Type B pancreatic cell (in vitro differentiated cells): ENCODE data around the gene RET. TPM values are rescaled to one million over a fixed set of nuclear protein-coding genes. Genes with fewer than 3 reads are reported as not detected.
A peak's percentile ranks its signal among the peaks of the same experiment; 100 is the strongest.

Experiments used
- DNase-seq: peaks from one replicate; pipeline ENCODE4 v3.0.0; 2021; ENCODE audit warnings: mixed read lengths; ENCODE audit not compliant: unreplicated experiment; ENCODE audit errors: extremely low spot score
- H3K27ac Mint-ChIP-seq: 2 replicates; pipeline ENCODE4 v1.8.0; 2021; ENCODE audit warnings: mild to moderate bottlenecking, mixed read lengths
- H3K27me3 Mint-ChIP-seq: 2 replicates; pipeline ENCODE4 v1.8.0; 2021; ENCODE audit warnings: mixed read lengths
- H3K36me3 Mint-ChIP-seq: 2 replicates; pipeline ENCODE4 v1.8.0; 2021; ENCODE audit warnings: mixed read lengths
- H3K4me1 Mint-ChIP-seq: one replicate; pipeline ENCODE4 v1.8.0; 2021; ENCODE audit warnings: mixed read lengths; ENCODE audit not compliant: unreplicated experiment
- H3K4me3 Mint-ChIP-seq: 2 replicates; pipeline ENCODE4 v1.8.0; 2021; ENCODE audit warnings: mild to moderate bottlenecking, mixed read lengths
- H3K9me3 Mint-ChIP-seq: 2 replicates; pipeline ENCODE4 v1.8.0; 2021; ENCODE audit warnings: mixed read lengths
- total RNA-seq: library from RNA; stranded (reverse); gene quantifications from 2 replicates; pipeline ENCODE4 v1.2.1, GENCODE V29; 2021; ENCODE audit warnings: low replicate concordance
- TF ChIP-seq, protein P1 (sequence below): fragments of 200-600 bp; sonication (generic); conservative IDR thresholded peaks from 2 replicates; pipeline ENCODE4 v1.5.0; 2021; ENCODE audit warnings: antibody characterized with exemption, mild to moderate bottlenecking

Gene RET
- total RNA-seq, 1 donor from 2014 or later: 8.2 TPM

DNA sequence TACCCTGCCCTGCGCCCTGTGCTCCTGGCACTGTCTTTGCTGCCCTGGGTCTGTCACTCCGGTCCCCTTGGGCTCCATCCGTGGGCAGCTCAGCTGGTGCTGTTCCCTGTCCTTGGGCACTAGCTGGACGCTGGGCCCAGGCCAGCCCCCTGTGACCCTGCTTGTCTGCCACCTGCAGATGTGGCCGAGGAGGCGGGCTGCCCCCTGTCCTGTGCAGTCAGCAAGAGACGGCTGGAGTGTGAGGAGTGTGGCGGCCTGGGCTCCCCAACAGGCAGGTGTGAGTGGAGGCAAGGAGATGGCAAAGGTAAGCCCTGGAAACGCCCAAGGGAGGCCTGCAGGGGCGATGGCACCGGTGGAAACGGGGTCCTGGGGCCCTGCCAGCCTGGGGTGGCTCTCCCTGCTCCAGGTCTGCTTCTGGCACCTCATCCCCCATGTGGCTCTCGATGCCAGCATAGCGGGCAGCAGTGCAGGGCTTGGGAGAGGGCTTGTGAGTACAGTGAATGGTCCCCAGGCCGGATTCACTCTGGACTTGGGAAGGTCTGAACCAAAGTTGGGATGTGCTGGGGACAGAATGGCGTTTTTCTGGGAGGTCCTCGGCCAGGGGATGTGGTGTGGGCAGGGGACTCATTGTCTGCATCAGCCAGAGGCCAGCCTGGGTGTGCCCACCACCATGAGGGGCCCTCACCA lies 35.2 kb downstream of the RET start:
- TF ChIP-seq, protein P1, sequence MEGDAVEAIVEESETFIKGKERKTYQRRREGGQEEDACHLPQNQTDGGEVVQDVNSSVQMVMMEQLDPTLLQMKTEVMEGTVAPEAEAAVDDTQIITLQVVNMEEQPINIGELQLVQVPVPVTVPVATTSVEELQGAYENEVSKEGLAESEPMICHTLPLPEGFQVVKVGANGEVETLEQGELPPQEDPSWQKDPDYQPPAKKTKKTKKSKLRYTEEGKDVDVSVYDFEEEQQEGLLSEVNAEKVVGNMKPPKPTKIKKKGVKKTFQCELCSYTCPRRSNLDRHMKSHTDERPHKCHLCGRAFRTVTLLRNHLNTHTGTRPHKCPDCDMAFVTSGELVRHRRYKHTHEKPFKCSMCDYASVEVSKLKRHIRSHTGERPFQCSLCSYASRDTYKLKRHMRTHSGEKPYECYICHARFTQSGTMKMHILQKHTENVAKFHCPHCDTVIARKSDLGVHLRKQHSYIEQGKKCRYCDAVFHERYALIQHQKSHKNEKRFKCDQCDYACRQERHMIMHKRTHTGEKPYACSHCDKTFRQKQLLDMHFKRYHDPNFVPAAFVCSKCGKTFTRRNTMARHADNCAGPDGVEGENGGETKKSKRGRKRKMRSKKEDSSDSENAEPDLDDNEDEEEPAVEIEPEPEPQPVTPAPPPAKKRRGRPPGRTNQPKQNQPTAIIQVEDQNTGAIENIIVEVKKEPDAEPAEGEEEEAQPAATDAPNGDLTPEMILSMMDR: no peak
- H3K27ac Mint-ChIP-seq: no peak overlapping the region
- no peaks in the 10 kb centered on the region for H3K36me3 Mint-ChIP-seq

DNA sequence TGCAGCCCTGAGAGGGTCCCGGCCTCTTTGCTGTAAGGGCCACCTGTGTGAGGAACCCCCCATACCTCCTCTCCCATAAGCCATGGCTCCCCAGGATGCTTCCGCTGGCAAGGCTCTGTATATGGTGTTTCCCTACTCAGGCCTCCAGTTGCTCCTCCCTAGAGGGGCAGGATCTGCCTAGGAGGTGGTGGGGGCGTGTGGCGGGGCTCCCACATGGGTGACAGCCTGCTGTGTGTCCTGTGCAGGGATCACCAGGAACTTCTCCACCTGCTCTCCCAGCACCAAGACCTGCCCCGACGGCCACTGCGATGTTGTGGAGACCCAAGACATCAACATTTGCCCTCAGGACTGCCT lies 35.7 kb downstream of the RET start:
- no peaks in the 10 kb centered on the region for H3K4me1 Mint-ChIP-seq
- DNase-seq: no peak
- no peaks in the 10 kb centered on the region for H3K36me3 Mint-ChIP-seq
- no peak overlapping the region for H3K4me3 Mint-ChIP-seq
- no peaks in the 10 kb centered on the region for H3K27me3 Mint-ChIP-seq
- H3K27ac Mint-ChIP-seq: no peak overlapping the region
- TF ChIP-seq, protein P1: no peak
- H3K9me3 Mint-ChIP-seq: no peaks in the 10 kb centered on the region

More for the DNA sequence above, 35.2 kb downstream of the RET start:
- Mint-ChIP-seq H3K9me3 (no peaks in the 10 kb centered on the region), H3K4me1 (no peaks in the 10 kb centered on the region), H3K27me3 (no peaks in the 10 kb centered on the region), H3K4me3 (no peak overlapping the region)
- no peak for DNase-seq

DNA sequence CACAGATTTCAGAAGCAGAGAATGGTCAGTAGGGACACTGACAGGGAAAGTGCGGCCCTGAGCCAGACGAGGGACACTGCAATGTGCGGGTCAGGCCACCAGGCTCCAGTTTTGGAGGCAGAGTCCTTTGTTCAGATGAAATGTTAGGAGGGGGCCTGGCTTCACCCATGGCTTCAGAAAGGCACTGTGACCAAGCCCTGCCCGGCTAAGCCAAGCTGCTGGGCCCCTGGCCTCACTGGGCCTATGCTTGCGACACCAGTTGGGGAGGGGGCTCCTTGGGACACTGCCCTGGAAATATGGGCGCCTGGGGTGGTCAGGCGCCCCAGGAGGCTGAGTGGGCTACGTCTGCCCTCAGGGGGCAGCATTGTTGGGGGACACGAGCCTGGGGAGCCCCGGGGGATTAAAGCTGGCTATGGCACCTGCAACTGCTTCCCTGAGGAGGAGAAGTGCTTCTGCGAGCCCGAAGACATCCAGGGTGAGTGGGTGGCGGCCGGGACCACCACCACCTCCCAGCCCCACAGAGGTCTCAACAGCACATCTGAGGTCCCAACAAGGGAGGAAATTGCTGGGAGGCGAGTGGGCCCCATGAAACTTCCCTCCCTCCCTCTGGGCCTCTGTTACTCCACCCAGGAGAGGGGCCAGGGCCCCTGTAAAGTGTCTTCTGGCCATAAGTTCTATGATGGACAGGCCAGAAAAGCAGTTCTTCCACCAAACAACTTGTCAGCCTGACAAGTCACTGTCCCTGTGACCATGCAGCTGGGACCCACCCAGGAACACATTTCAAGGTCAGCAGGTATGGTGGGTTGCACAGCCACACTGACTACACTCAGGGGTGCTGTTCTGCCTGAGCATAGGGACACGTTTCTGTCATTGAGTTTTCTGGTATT lies 36.6 kb downstream of the RET start:
- Mint-ChIP-seq H3K27me3 (no peaks in the 10 kb centered on the region), H3K27ac (no peak overlapping the region), H3K4me3 (no peak overlapping the region), H3K36me3 (no peaks in the 10 kb centered on the region), H3K9me3 (no peaks in the 10 kb centered on the region), H3K4me1 (no peaks in the 10 kb centered on the region)
- no peak for DNase-seq
- TF ChIP-seq, protein P1: peak; percentile 23

DNA sequence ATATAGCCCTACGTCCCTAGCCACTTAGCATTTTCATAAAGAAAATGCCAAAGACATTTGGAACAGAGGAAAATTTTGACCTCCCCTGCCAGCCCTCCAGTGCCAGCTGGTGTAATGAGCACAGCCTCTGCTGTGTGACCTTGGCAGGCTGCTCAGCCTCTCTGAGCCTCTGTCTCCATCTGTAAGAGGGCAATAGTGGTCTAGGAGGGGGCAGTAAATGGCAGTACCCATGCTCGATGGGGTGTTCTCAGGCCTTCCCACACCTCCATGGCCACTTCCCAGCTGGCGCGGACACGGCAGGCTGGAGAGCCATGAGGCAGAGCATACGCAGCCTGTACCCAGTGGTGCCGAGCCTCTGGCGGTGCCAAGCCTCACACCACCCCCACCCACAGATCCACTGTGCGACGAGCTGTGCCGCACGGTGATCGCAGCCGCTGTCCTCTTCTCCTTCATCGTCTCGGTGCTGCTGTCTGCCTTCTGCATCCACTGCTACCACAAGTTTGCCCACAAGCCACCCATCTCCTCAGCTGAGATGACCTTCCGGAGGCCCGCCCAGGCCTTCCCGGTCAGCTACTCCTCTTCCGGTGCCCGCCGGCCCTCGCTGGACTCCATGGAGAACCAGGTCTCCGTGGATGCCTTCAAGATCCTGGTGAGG lies 37.3 kb downstream of the RET start:
- DNase-seq: no peak
- H3K27me3 Mint-ChIP-seq: no peaks in the 10 kb centered on the region
- no peaks in the 10 kb centered on the region for H3K9me3 Mint-ChIP-seq
- no peak overlapping the region for H3K27ac Mint-ChIP-seq
- H3K4me1 Mint-ChIP-seq: no peaks in the 10 kb centered on the region
- H3K36me3 Mint-ChIP-seq: no peaks in the 10 kb centered on the region
- TF ChIP-seq, protein P1: no peak
- H3K4me3 Mint-ChIP-seq: no peak overlapping the region

DNA sequence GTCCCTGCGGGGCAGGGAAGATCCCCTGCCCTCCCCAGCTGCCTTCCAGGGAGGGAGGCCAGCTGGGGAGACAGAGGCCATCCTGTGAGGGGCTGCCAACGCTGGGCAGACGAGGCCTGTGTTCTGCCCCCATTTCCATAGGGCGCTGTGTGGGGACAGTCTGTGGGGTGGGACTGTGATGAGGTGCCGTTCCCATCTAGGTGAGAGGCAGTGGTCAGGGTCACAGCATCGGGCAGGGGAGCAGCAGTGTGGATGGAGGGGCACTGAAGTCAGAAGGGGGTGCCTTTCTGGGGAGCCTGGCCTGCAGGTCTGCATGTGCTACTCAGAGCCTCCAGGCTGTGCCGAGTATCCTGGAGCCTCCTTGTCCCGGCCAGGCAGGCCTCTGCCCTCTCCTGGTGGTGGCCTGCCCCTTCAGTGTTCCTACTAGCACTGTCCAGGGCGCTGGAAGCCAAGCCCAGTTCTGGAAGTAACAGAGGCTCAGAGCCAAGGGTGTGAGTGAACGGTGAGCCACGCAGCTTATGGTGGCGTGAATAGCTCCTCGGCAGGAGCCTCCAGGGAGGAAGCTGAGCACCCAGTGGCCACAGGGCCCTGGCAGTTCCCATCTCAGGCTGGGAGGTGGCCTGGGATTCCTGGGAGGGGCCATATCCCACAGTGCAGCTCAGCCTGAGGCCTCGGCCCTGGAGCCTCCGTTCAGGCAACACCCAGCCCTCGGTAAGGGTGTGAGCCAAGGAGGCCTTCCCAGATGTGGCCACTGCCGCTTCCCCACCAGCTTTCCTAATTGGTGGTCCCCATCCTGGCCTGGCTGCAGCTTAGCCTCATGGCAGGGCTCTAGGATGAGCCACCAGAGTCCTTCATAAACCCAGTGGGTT lies 38.1 kb downstream of the RET start:
- no peaks in the 10 kb centered on the region for H3K4me1 Mint-ChIP-seq
- TF ChIP-seq, protein P1: no peak
- no peaks in the 10 kb centered on the region for H3K9me3 Mint-ChIP-seq
- no peak overlapping the region for H3K27ac Mint-ChIP-seq
- H3K27me3 Mint-ChIP-seq: no peaks in the 10 kb centered on the region
- H3K4me3 Mint-ChIP-seq: no peak overlapping the region
- DNase-seq: no peak
- H3K36me3 Mint-ChIP-seq: no peaks in the 10 kb centered on the region
